K562 (cell line): ENCODE results near the gene UBE3D. TPM values are rescaled to one million over a fixed set of nuclear protein-coding genes. Genes with fewer than 3 reads are reported as not detected.

ENCODE experiments used
- BCL6 ChIP-seq: fragments of 250-450 bp; sonication (Bioruptor Pico); IDR thresholded peaks from 2 replicates; pipeline ENCODE4 v1.4.0; 2020
- CCAR2 ChIP-seq: fragments of 200-400 bp; formaldehyde crosslinking; IDR thresholded peaks from 2 replicates; pipeline ENCODE4 v1.6.1; 2017; ENCODE audit warnings: mild to moderate bottlenecking, low read depth, low read length
- CREM ChIP-seq: IDR thresholded peaks from 2 replicates; pipeline ENCODE4 v1.6.1; 2014; ENCODE audit warnings: antibody characterized with exemption, low read depth
- DPF2 ChIP-seq: fragments of 450-650 bp; IDR thresholded peaks from 2 replicates; pipeline ENCODE4 v1.6.1; 2016
- JUND ChIP-seq, 2 experiments: IDR thresholded peaks; 2 replicates in 1 of 2; 3 replicates in 1 of 2; pipeline ENCODE4 v1.6.1; 2011; ENCODE audit warnings: borderline replicate concordance in 2 of 2, low read depth in 2 of 2, low read length in 2 of 2, improper control_type of control experiment in 1 of 2, missing biosample characterization in 1 of 2, missing genetic modification characterization in 1 of 2, missing genetic modification reagents in 1 of 2
- KAT7 ChIP-seq: sonication (generic); formaldehyde crosslinking; IDR thresholded peaks from 2 replicates; pipeline ENCODE4 v1.8.0; 2022; ENCODE audit warnings: missing genetic modification reagents, mild to moderate bottlenecking, borderline replicate concordance
- MAFF ChIP-seq: IDR thresholded peaks from 2 replicates; pipeline ENCODE4 v1.6.1; 2012; ENCODE audit warnings: low read length, improper control_type of control experiment
- MAFG ChIP-seq: fragments of 450-650 bp; conservative IDR thresholded peaks from 2 replicates; pipeline ENCODE4 v1.6.1; 2016; ENCODE audit warnings: missing genetic modification characterization, missing compliant biosample characterization
- MLLT1 ChIP-seq, 2 experiments: fragments of 450-650 bp; IDR thresholded peaks; 2 replicates each; pipeline ENCODE4 v1.6.1; 2016
- OTX1 ChIP-seq: fragments of 450-650 bp; formaldehyde crosslinking; IDR thresholded peaks from 2 replicates; pipeline ENCODE4 v1.4.0; 2022; ENCODE audit warnings: mild to moderate bottlenecking
- ZBTB40 ChIP-seq, 2 experiments: fragments of 450-650 bp in 1 of 2; sonication (generic) in 1 of 2; formaldehyde crosslinking in 1 of 2; IDR thresholded peaks; 2 replicates each; pipeline versions ENCODE4 v1.7.1 to v1.9.0; 2016 to 2022; ENCODE audit warnings: inconsistent platforms in 1 of 2, mild to moderate bottlenecking in 1 of 2, missing genetic modification reagents in 1 of 2
- ZEB2 ChIP-seq: fragments of 450-650 bp; IDR thresholded peaks from 2 replicates; pipeline ENCODE4 v1.6.1; 2016
- ZNF444 ChIP-seq: fragments of 250-450 bp; sonication (Bioruptor Pico); IDR thresholded peaks from 2 replicates; pipeline ENCODE4 v1.4.0; 2020; ENCODE audit warnings: mild to moderate bottlenecking, moderate library complexity
- ZNF512 ChIP-seq: IDR thresholded peaks from 2 replicates; pipeline ENCODE4 v1.6.1; 2016; ENCODE audit warnings: missing genetic modification characterization, missing compliant biosample characterization
- polyA plus RNA-seq, 8 experiments: library from polyadenylated mRNA; depleted of rRNA in 4 of 8; stranded (reverse) in 5 of 8; unstranded in 3 of 8; fragments of >200 nt; fragmentation: Nextera tagmentation in 2 of 8; fragmentation: Illumina TruSeq in 1 of 8; extraction: Ambion mirVana in 2 of 8; extraction: Trizol in 1 of 8; gene quantifications; 2 replicates each; pipeline versions ENCODE4 v1.2.1 to v1.2.3, GENCODE V29; 2011 to 2014; ENCODE audit warnings: inconsistent platforms in 1 of 8, missing spikeins in 1 of 8
- total RNA-seq, 7 experiments: library from RNA; depleted of rRNA in 6 of 7; stranded (reverse); fragments of >200 nt in 6 of 7; fragmentation: Illumina TruSeq in 2 of 7; extraction: Trizol in 2 of 7; gene quantifications; 2 replicates each; pipeline versions ENCODE4 v1.2.1 to v1.2.3, GENCODE V29; 2011 to 2021; ENCODE audit warnings: low replicate concordance in 1 of 7
- TF ChIP-seq, protein P1 (sequence below): fragments of 450-650 bp; formaldehyde crosslinking; conservative IDR thresholded peaks from 2 replicates; pipeline ENCODE4 v1.4.0; 2022; ENCODE audit warnings: mild to moderate bottlenecking, missing genetic modification characterization

Gene UBE3D
- total and polyA plus RNA-seq, 9 of the 15 experiments (the other 6 are each of a cell fraction or from before 2014, with no cell fraction given), result 9.4 to 17.6 (median 11.9) TPM

DNA sequence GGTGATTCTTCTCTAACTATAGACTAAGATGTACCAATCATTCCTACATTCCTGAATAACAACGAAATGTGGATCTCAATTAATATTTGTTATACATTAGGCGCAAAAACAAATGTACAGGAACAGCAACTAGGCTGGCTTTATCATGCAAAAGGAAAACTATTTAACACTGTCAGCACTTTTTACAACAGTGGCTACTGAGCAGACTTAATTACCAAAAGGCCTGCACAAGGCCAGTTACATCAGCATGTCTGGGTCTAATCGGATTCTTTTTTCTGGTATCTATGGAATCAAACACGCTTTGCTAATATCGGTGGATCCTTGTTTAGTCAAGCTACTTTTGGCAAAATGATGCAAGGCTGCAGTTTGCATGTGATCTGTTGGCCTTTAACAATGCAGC, 176.5 kb downstream of the UBE3D start (continued):
- no peak for TF ChIP-seq ZBTB40 (IDR thresholded peaks at IDR 0.05)
- TF ChIP-seq ZBTB40 (CRISPR knock-in tag; IDR thresholded peaks at IDR 0.05), result no peak
- no peak for TF ChIP-seq ZNF444 (CRISPR knock-in tag)
- no peak for TF ChIP-seq JUND (IDR thresholded peaks at IDR 0.05; ENCODE audit: borderline replicate concordance, low read depth, low read length)
- TF ChIP-seq JUND (tag; IDR thresholded peaks at IDR 0.05; ENCODE audit: borderline replicate concordance, low read depth, low read length), result no peak
- no peak for TF ChIP-seq MLLT1 (IDR thresholded peaks at IDR 0.05)
- no peak for TF ChIP-seq CREM
- TF ChIP-seq OTX1 (CRISPR knock-in tag), result no peak
- TF ChIP-seq MAFG (tag), result peak; percentile 78
- TF ChIP-seq ZNF512 (tag), result no peak
- no peak for TF ChIP-seq CCAR2
- TF ChIP-seq MAFF, result peak; percentile 89
- no peak for TF ChIP-seq BCL6
- no peak for TF ChIP-seq DPF2
- TF ChIP-seq, protein P1, sequence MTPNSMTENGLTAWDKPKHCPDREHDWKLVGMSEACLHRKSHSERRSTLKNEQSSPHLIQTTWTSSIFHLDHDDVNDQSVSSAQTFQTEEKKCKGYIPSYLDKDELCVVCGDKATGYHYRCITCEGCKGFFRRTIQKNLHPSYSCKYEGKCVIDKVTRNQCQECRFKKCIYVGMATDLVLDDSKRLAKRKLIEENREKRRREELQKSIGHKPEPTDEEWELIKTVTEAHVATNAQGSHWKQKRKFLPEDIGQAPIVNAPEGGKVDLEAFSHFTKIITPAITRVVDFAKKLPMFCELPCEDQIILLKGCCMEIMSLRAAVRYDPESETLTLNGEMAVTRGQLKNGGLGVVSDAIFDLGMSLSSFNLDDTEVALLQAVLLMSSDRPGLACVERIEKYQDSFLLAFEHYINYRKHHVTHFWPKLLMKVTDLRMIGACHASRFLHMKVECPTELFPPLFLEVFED (CRISPR knock-in tag), result no peak
- TF ChIP-seq KAT7 (CRISPR knock-in tag), result no peak
- no peak for TF ChIP-seq ZEB2
- TF ChIP-seq, all 486 proteins: peak for 5
